HepG2 (cell line): ENCODE results near the gene NFATC1. TPM values are rescaled to one million over a fixed set of nuclear protein-coding genes. Genes with fewer than 3 reads are reported as not detected.

Experiments
- ATAC-seq: fragments of 200-7000 bp; cut with Tn5 transposase; 3 replicates; pipeline ENCODE4 v1.9.1; 2020; ENCODE audit warnings: mild to moderate bottlenecking, moderate library complexity
- BruUV-seq: library from RNA; stranded (reverse); fragments of 400-500 nt; replicated peaks from 2 replicates; lab custom pipeline; 2021; lab: Mats Ljungman, UMichigan
- CTCF ChIA-PET: fragments of 300-600 bp; formaldehyde crosslinking; extraction: SDS; loops from one replicate; lab custom pipeline; 2021; ENCODE audit warnings: low total read pairs, inconsistent platforms, low intra/inter-chr PET ratio; lab: Yijun Ruan, JAX
- POLR2A ChIA-PET: fragments of 350-600 bp; sonication (Branson Sonifier 250); formaldehyde crosslinking; loops from one replicate; lab custom pipeline; 2020; ENCODE audit warnings: antibody characterized with exemption, inconsistent platforms; lab: Yijun Ruan, JAX
- DNase-seq: peaks from one replicate; pipeline ENCODE4 v3.0.0-alpha.2; 2015; ENCODE audit warnings: low spot score
- FAIRE-seq: peaks from 3 replicates; lab custom pipeline; 2011; peaks lifted over from hg19 to GRCh38; lab: Jason Lieb, UNC
- H2AFZ ChIP-seq: one replicate; pipeline ENCODE4 v1.6.1; 2011; ENCODE audit warnings: low read length, inconsistent platforms
- H3K27ac ChIP-seq: fragments of 300-600 bp; 3 replicates; pipeline ENCODE4 v1.8.0; 2011; ENCODE audit warnings: mixed run types, mild to moderate bottlenecking, mixed read lengths, low read length, inconsistent platforms; ENCODE audit not compliant: insufficient read depth; ENCODE audit errors: extremely low read length
- H3K27me3 ChIP-seq, 2 experiments: fragments of 200-600 bp in 1 of 2; 2 replicates in 1 of 2; 3 replicates in 1 of 2; pipeline versions ENCODE4 v1.6.0 to v1.8.0; 2011; ENCODE audit warnings: low read length in 2 of 2, mild to moderate bottlenecking in 2 of 2, moderate library complexity in 2 of 2, inconsistent platforms in 1 of 2; ENCODE audit not compliant: insufficient read depth in 2 of 2, control insufficient read depth in 1 of 2
- H3K36me3 ChIP-seq, 2 experiments: fragments of 200-600 bp in 1 of 2; replicated peaks in 1 of 2; 2 replicates in 1 of 2; 3 replicates in 1 of 2; pipeline versions ENCODE4 v1.5.1 to v1.8.0; 2011; ENCODE audit warnings: low read length in 2 of 2, inconsistent platforms in 1 of 2; ENCODE audit not compliant: insufficient read depth in 2 of 2, control insufficient read depth in 1 of 2
- H3K4me1 ChIP-seq: 2 replicates; pipeline ENCODE4 v1.5.1; 2012; ENCODE audit warnings: low read length, inconsistent platforms; ENCODE audit not compliant: insufficient read depth
- H3K4me2 ChIP-seq: 2 replicates; pipeline ENCODE4 v1.6.0; 2011; ENCODE audit warnings: low read depth, low read length, inconsistent platforms
- H3K4me3 ChIP-seq, 3 experiments: fragments of 200-600 bp in 1 of 3; sonication (generic), shearing (Covaris generic) in 1 of 3; replicated peaks in 1 of 3; 2 replicates each; pipeline ENCODE4 v1.5.1; 2011 to 2016; ENCODE audit warnings: low read length in 3 of 3, inconsistent platforms in 2 of 3, low read depth in 2 of 3, mild to moderate bottlenecking in 2 of 3, control low read depth in 1 of 3, mixed read lengths in 1 of 3; ENCODE audit not compliant: insufficient read depth in 1 of 3
- H3K79me2 ChIP-seq: one replicate; pipeline ENCODE4 v1.6.1; 2011; ENCODE audit warnings: low read length, inconsistent platforms; ENCODE audit not compliant: insufficient read depth
- H3K9ac ChIP-seq: 2 replicates; pipeline ENCODE4 v1.6.0; 2011; ENCODE audit warnings: mild to moderate bottlenecking, low read depth, low read length, inconsistent platforms; ENCODE audit not compliant: insufficient read depth
- H3K9me3 ChIP-seq: 2 replicates; pipeline ENCODE4 v1.5.1; 2012; ENCODE audit warnings: mild to moderate bottlenecking, low read length
- H4K20me1 ChIP-seq: 2 replicates; pipeline ENCODE4 v1.6.0; 2011; ENCODE audit warnings: inconsistent platforms, mild to moderate bottlenecking, low read length, moderate library complexity; ENCODE audit not compliant: insufficient read depth
- LRRFIP1 ChIP-seq: sonication (generic); formaldehyde crosslinking; conservative IDR thresholded peaks from 2 replicates; pipeline ENCODE4 v1.4.0; 2020; ENCODE audit warnings: missing genetic modification reagents
- NR0B2 ChIP-seq: sonication (generic); formaldehyde crosslinking; IDR thresholded peaks from 2 replicates; pipeline ENCODE4 v1.4.0; 2020; ENCODE audit warnings: mild to moderate bottlenecking, missing genetic modification reagents
- SIN3B ChIP-seq: fragments of 150-350 bp; IDR thresholded peaks from 2 replicates; pipeline ENCODE4 v1.6.1; 2014; ENCODE audit warnings: low read length
- U2AF2 ChIP-seq: fragments of 200-400 bp; formaldehyde crosslinking; IDR thresholded peaks from 2 replicates; pipeline ENCODE4 v1.6.1; 2017; ENCODE audit warnings: low read depth, mild to moderate bottlenecking, low read length
- ZNF24 ChIP-seq: fragments of 450-650 bp; IDR thresholded peaks from 2 replicates; pipeline ENCODE4 v1.6.1; 2017; ENCODE audit warnings: antibody characterized with exemption, mild to moderate bottlenecking
- ZNF788 ChIP-seq: sonication (generic); formaldehyde crosslinking; IDR thresholded peaks from 2 replicates; pipeline ENCODE4 v1.5.0; 2020; ENCODE audit warnings: mild to moderate bottlenecking, missing genetic modification reagents, borderline replicate concordance
- WGBS: methylation state at CpG from one replicate; pipeline ENCODE4 v1.1.6; 2017; ENCODE audit warnings: low lambda C conversion rate; 5-methylcytosine and 5-hydroxymethylcytosine counted together
- in situ Hi-C: cut with HindIII; loops from 2 replicates; pipeline ENCODE4 v1.10.0; 2017; ENCODE audit warnings: low pct_unique_long_range_greater_than_20kb; ENCODE audit not compliant: extremely low pct_ligation_motif_present
- intact Hi-C: fragments of 100-400 bp; cut with micrococcal nuclease; formaldehyde crosslinking; loops from one replicate; pipeline ENCODE4 v1.10.0; 2022; ENCODE audit not compliant: unreplicated experiment
- polyA plus RNA-seq, 8 experiments: library from polyadenylated mRNA; depleted of rRNA in 3 of 8; stranded (reverse) in 7 of 8; unstranded in 1 of 8; fragments of >200 nt; fragmentation: Illumina TruSeq in 4 of 8; extraction: Trizol in 4 of 8; gene quantifications; 2 replicates each; pipeline versions ENCODE4 v1.2.1 to v1.2.3, GENCODE V29; 2011 to 2016; ENCODE audit warnings: low read depth in 4 of 8, missing spikeins in 1 of 8, mixed read lengths in 1 of 8; ENCODE audit not compliant: insufficient read depth in 1 of 8
- total RNA-seq, 5 experiments: library from RNA; depleted of rRNA; stranded (reverse); fragments of >200 nt; fragmentation: Illumina TruSeq; extraction: Trizol; gene quantifications; 2 replicates each; pipeline ENCODE4 v1.2.3, GENCODE V29; 2016; ENCODE audit warnings: low read depth in 1 of 5
- TF ChIP-seq, protein P1 (sequence below): sonication (generic); formaldehyde crosslinking; IDR thresholded peaks from 2 replicates; pipeline ENCODE4 v1.5.0; 2020; ENCODE audit warnings: missing genetic modification reagents
- TF ChIP-seq, protein P2 (sequence below): sonication (generic); formaldehyde crosslinking; IDR thresholded peaks from 2 replicates; pipeline ENCODE4 v1.4.0; 2020; ENCODE audit warnings: missing genetic modification reagents, borderline replicate concordance
- TF ChIP-seq, protein P3 (sequence below): sonication (generic); formaldehyde crosslinking; conservative IDR thresholded peaks from 2 replicates; pipeline ENCODE4 v1.4.0; 2020; ENCODE audit warnings: missing genetic modification reagents

NFATC1 gene
- total and polyA plus RNA-seq, 2 of the 13 experiments (the other 11 are each of a cell fraction or from before 2014, with no cell fraction given): not detected

DNA sequence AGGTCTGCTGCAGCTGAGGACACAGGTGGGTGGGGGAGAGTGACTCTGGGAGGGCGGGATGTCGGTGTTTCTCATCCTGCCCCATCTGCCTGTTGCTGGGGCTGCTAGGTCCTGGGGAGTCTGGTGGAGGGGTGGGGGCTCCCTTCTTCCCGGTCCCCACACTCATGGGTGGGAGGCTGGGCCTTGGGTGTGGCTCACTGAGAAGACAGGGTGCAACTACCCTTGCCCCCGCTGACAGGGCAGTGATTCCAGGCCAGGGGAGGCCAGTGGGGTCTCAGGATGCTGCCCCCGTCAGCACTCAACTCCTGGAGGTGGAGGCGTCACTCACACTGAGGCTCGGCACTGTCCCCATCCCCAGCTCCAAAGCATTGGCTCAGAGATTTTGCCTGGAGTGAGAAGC is 7.7 kb upstream of the NFATC1 start:
- FAIRE-seq: no peak
- H3K36me3 ChIP-seq: no peaks in the 10 kb centered on the region
- intact Hi-C loops (no loop called here), in situ Hi-C loops (no loop called here)
- peaks cover 3% of the 10 kb centered on the region; the same call in 1 of the 2 replicates for H4K20me1 ChIP-seq
- no peak for ATAC-seq
- no peaks in the 10 kb centered on the region for H3K79me2 ChIP-seq
- H3K9ac ChIP-seq: no peak overlapping the region
- CTCF ChIA-PET: no interaction called here
- H3K4me1 ChIP-seq: no peaks in the 10 kb centered on the region
- no peak overlapping the region for H2AFZ ChIP-seq
- no peak overlapping the region for H3K4me2 ChIP-seq
- BruUV-seq: no TSS peak
- POLR2A ChIA-PET: no interaction called here
- H3K27ac ChIP-seq: no peak overlapping the region
- DNase-seq: no peak
- TF ChIP-seq NR0B2 (CRISPR knock-in tag): no peak
- no peak for TF ChIP-seq ZNF788 (CRISPR knock-in tag)
- TF ChIP-seq SIN3B: no peak
- TF ChIP-seq, protein P1, sequence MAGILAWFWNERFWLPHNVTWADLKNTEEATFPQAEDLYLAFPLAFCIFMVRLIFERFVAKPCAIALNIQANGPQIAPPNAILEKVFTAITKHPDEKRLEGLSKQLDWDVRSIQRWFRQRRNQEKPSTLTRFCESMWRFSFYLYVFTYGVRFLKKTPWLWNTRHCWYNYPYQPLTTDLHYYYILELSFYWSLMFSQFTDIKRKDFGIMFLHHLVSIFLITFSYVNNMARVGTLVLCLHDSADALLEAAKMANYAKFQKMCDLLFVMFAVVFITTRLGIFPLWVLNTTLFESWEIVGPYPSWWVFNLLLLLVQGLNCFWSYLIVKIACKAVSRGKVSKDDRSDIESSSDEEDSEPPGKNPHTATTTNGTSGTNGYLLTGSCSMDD: no peak
- TF ChIP-seq, protein P2, sequence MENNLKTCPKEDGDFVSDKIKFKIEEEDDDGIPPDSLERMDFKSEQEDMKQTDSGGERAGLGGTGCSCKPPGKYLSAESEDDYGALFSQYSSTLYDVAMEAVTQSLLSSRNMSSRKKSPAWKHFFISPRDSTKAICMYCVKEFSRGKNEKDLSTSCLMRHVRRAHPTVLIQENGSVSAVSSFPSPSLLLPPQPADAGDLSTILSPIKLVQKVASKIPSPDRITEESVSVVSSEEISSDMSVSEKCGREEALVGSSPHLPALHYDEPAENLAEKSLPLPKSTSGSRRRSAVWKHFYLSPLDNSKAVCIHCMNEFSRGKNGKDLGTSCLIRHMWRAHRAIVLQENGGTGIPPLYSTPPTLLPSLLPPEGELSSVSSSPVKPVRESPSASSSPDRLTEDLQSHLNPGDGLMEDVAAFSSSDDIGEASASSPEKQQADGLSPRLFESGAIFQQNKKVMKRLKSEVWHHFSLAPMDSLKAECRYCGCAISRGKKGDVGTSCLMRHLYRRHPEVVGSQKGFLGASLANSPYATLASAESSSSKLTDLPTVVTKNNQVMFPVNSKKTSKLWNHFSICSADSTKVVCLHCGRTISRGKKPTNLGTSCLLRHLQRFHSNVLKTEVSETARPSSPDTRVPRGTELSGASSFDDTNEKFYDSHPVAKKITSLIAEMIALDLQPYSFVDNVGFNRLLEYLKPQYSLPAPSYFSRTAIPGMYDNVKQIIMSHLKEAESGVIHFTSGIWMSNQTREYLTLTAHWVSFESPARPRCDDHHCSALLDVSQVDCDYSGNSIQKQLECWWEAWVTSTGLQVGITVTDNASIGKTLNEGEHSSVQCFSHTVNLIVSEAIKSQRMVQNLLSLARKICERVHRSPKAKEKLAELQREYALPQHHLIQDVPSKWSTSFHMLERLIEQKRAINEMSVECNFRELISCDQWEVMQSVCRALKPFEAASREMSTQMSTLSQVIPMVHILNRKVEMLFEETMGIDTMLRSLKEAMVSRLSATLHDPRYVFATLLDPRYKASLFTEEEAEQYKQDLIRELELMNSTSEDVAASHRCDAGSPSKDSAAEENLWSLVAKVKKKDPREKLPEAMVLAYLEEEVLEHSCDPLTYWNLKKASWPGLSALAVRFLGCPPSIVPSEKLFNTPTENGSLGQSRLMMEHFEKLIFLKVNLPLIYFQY (CRISPR knock-in tag): no peak
- TF ChIP-seq, protein P3, sequence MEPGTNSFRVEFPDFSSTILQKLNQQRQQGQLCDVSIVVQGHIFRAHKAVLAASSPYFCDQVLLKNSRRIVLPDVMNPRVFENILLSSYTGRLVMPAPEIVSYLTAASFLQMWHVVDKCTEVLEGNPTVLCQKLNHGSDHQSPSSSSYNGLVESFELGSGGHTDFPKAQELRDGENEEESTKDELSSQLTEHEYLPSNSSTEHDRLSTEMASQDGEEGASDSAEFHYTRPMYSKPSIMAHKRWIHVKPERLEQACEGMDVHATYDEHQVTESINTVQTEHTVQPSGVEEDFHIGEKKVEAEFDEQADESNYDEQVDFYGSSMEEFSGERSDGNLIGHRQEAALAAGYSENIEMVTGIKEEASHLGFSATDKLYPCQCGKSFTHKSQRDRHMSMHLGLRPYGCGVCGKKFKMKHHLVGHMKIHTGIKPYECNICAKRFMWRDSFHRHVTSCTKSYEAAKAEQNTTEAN (CRISPR knock-in tag): no peak
- TF ChIP-seq U2AF2: no peak
- no peak for TF ChIP-seq ZNF24
- no peak for TF ChIP-seq LRRFIP1
- whole genome bisulfite sequencing: no CpG with 5 or more reads among the region's 7 CpGs
- H3K27me3 ChIP-seq: peaks cover 6 to 86% of the 10 kb centered on the region in 2 experiments
- H3K4me3 ChIP-seq: no peak overlapping the region
- H3K9me3 ChIP-seq: no peaks in the 10 kb centered on the region
